PC-9 (cell line): ENCODE data around the gene AKR1E2. TPM values are rescaled to one million over a fixed set of nuclear protein-coding genes. Genes with fewer than 3 reads are reported as not detected.

Source experiments
- BruUV-seq: library from RNA; stranded (reverse); fragments of 400-500 nt; replicated peaks from 2 replicates; lab custom pipeline; 2021; lab: Mats Ljungman, UMichigan
- CTCF ChIA-PET: fragments of 300-600 bp; sonication (Branson Sonifier 250); formaldehyde crosslinking; loops from one replicate; lab custom pipeline; 2022; ENCODE audit warnings: antibody characterized with exemption; lab: Charles Lee
- POLR2A ChIA-PET: fragments of 300-600 bp; sonication (Branson Sonifier 250); formaldehyde crosslinking; loops from one replicate; lab custom pipeline; 2022; ENCODE audit warnings: antibody characterized with exemption; ENCODE audit not compliant: unreplicated experiment; lab: Charles Lee
- DNase-seq, 2 experiments: peaks; one replicate each; pipeline versions ENCODE4 v3.0.0 to v3.0.0-alpha.2; 2015 to 2022; ENCODE audit warnings: mixed read lengths in 1 of 2
- H2AFZ ChIP-seq: fragments of 200-600 bp; sonication (generic); 2 replicates; pipeline ENCODE4 v1.8.1; 2017; ENCODE audit warnings: antibody characterized with exemption
- H3F3A ChIP-seq: fragments of 200-600 bp; sonication (generic); 2 replicates; pipeline ENCODE4 v1.8.1; 2017; ENCODE audit warnings: antibody characterized with exemption, mild to moderate bottlenecking, low read depth; ENCODE audit not compliant: insufficient read depth
- H3K27ac ChIP-seq: fragments of 200-600 bp; sonication (generic); 2 replicates; pipeline ENCODE4 v1.6.1; 2016; ENCODE audit warnings: mixed run types
- H3K27me3 ChIP-seq: fragments of 200-600 bp; sonication (generic); 2 replicates; pipeline ENCODE4 v1.6.1; 2016; ENCODE audit warnings: low read depth, mixed run types; ENCODE audit not compliant: insufficient read depth
- H3K36me3 ChIP-seq: fragments of 200-600 bp; sonication (generic); 2 replicates; pipeline ENCODE4 v1.6.1; 2016; ENCODE audit warnings: low read depth, mixed run types
- H3K4me1 ChIP-seq: fragments of 200-600 bp; sonication (generic); replicated peaks from 2 replicates; pipeline ENCODE4 v1.6.1; 2016; ENCODE audit warnings: mixed run types; ENCODE audit not compliant: insufficient read depth
- H3K4me2 ChIP-seq: fragments of 200-600 bp; sonication (generic); 2 replicates; pipeline ENCODE4 v1.6.1; 2017; ENCODE audit warnings: mixed run types
- H3K4me3 ChIP-seq: fragments of 200-600 bp; sonication (generic); 2 replicates; pipeline ENCODE4 v1.6.1; 2016; ENCODE audit warnings: mixed run types
- H3K79me2 ChIP-seq: fragments of 200-600 bp; sonication (generic); 2 replicates; pipeline ENCODE4 v1.6.1; 2017; ENCODE audit warnings: low read depth, mixed run types
- H3K9me2 ChIP-seq: fragments of 200-600 bp; sonication (generic); 2 replicates; pipeline ENCODE4 v1.8.1; 2017; ENCODE audit warnings: mild to moderate bottlenecking; ENCODE audit not compliant: insufficient read depth
- H3K9me3 ChIP-seq: fragments of 200-600 bp; sonication (generic); 2 replicates; pipeline ENCODE4 v1.8.1; 2016; ENCODE audit warnings: low read depth; ENCODE audit not compliant: insufficient read depth
- H4K20me1 ChIP-seq: fragments of 200-600 bp; sonication (generic); 2 replicates; pipeline ENCODE4 v1.8.1; 2017; ENCODE audit not compliant: insufficient read depth
- EZH2 ChIP-seq: fragments of 200-600 bp; sonication (generic); IDR thresholded peaks from 2 replicates; pipeline ENCODE4 v1.8.0; 2017; ENCODE audit warnings: antibody characterized with exemption, low read depth
- intact Hi-C: fragments of 100-400 bp; cut with micrococcal nuclease; formaldehyde crosslinking; loops from one replicate; pipeline ENCODE4 v1.10.0; 2022; ENCODE audit not compliant: unreplicated experiment
- total RNA-seq: library from RNA; stranded (reverse); gene quantifications from 2 replicates; pipeline ENCODE4 v1.2.3, GENCODE V29; 2021
- TF ChIP-seq, protein P1 (sequence below): fragments of 200-600 bp; sonication (generic); conservative IDR thresholded peaks from 2 replicates; pipeline ENCODE4 v1.6.1; 2017; ENCODE audit warnings: mixed run types, antibody characterized with exemption, mild to moderate bottlenecking, moderate library complexity

Gene AKR1E2
- total RNA-seq, 1 experiment from 2014 or later = 1.9 TPM

DNA sequence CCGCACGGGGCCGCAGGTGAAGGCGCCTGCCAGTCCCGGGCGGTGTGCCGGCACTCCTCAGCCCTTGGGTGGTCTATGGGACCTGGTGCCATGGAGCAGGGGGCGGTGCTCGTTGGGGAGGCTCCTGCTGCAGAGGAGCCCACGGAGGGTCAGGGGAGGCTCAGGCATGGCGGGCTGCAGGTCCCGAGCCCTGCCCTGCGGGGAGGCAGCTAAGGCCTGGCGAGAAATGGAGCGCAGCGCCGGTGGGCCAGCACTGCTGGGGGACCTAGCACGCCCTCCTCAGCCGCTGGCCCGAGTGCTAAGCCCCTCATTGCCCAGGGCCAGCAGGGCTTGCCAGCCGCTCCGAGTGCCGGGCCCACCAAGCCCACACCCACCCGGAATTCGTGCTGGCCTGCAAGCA is 18.9 kb downstream of the AKR1E2 start:
- no peak for DNase-seq
- no peak overlapping the region for H2AFZ ChIP-seq
- peaks cover 36% of the 10 kb centered on the region for H3K4me1 ChIP-seq
- ChIA-PET POLR2A (no interaction called here), CTCF (no interaction called here)
- no TSS peak for BruUV-seq
- H3K27ac ChIP-seq = no peak overlapping the region
- H3K79me2 ChIP-seq = no peaks in the 10 kb centered on the region
- no peaks in the 10 kb centered on the region for H3K27me3 ChIP-seq
- H3K9me3 ChIP-seq = no peaks in the 10 kb centered on the region
- intact Hi-C loops = loop anchor here (5.0 kb wide), 2 partner anchors 602 to 702 kb away; no protein-coding TSS in a partner anchor
- peaks cover 20% of the 10 kb centered on the region for H3F3A ChIP-seq
- no peak overlapping the region for H3K4me2 ChIP-seq
- H3K4me3 ChIP-seq = no peak overlapping the region
- H3K9me2 ChIP-seq = no peaks in the 10 kb centered on the region
- H4K20me1 ChIP-seq = no peaks in the 10 kb centered on the region
- no peaks in the 10 kb centered on the region for H3K36me3 ChIP-seq
- TF ChIP-seq, protein P1, sequence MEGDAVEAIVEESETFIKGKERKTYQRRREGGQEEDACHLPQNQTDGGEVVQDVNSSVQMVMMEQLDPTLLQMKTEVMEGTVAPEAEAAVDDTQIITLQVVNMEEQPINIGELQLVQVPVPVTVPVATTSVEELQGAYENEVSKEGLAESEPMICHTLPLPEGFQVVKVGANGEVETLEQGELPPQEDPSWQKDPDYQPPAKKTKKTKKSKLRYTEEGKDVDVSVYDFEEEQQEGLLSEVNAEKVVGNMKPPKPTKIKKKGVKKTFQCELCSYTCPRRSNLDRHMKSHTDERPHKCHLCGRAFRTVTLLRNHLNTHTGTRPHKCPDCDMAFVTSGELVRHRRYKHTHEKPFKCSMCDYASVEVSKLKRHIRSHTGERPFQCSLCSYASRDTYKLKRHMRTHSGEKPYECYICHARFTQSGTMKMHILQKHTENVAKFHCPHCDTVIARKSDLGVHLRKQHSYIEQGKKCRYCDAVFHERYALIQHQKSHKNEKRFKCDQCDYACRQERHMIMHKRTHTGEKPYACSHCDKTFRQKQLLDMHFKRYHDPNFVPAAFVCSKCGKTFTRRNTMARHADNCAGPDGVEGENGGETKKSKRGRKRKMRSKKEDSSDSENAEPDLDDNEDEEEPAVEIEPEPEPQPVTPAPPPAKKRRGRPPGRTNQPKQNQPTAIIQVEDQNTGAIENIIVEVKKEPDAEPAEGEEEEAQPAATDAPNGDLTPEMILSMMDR = no peak
- TF ChIP-seq EZH2 = no peak

DNA sequence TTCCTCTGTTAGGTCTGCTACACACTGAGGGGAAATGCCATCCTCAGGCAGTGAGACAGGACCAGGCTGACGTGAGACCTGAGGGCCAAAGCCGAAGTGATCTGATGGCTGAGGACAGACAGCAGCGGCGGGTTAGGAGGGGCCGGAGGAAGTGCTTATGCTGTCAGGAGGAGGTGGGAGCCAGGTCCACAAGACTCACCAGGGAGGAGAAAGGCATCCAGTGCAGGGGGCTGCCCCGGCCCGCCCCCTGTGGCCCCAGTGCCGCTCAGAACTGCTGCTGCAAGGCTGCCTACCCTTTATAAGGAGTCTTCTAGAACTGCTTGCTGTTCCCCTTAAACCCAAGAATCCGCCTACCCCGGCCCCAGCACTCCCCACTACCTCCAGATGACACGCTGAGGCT is 19.8 kb downstream of the AKR1E2 start:
- H3K27ac ChIP-seq = 0 out of 2 replicates have a peak overlapping the region, but pooled peaks have one; percentile 88
- H3K79me2 ChIP-seq = no peaks in the 10 kb centered on the region
- H3K27me3 ChIP-seq = no peaks in the 10 kb centered on the region
- no peak for TF ChIP-seq EZH2
- TF ChIP-seq, protein P1 = no peak
- H3K36me3 ChIP-seq = no peaks in the 10 kb centered on the region
- H3K4me1 ChIP-seq = peaks cover 41% of the 10 kb centered on the region
- no peak overlapping the region for H3K4me2 ChIP-seq
- H2AFZ ChIP-seq = no peak overlapping the region
- peaks cover 20% of the 10 kb centered on the region for H3F3A ChIP-seq
- intact Hi-C loops = loop anchor here (5.0 kb wide), 2 partner anchors 602 to 702 kb away; no protein-coding TSS in a partner anchor
- ChIA-PET POLR2A (no interaction called here), CTCF (no interaction called here)
- no peak overlapping the region for H3K4me3 ChIP-seq
- no peaks in the 10 kb centered on the region for H3K9me2 ChIP-seq
- no peak for DNase-seq
- no TSS peak for BruUV-seq
- no peaks in the 10 kb centered on the region for H4K20me1 ChIP-seq
- no peaks in the 10 kb centered on the region for H3K9me3 ChIP-seq

DNA sequence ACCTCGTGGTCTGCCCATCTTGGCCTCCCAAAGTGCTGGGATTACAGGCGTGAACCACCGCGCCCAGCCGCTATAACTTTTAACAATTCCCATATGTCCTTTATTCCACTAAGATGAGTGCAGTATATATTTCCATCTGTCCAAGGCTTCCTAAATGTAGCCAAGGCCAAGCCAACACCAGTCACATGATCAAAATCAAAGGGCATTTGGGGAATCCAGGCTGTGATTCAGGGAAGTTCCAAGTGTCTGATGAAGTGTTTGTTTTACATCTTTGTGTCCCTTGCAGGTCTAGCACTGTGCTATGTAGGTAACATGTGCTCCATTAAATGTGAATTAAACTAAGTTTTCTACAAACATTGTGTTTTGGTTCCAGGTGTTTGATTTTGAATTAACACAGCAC is 20.8 kb downstream of the AKR1E2 start:
- peaks cover 20% of the 10 kb centered on the region for H3F3A ChIP-seq
- no peak overlapping the region for H3K4me3 ChIP-seq
- H3K9me3 ChIP-seq = no peaks in the 10 kb centered on the region
- ChIA-PET POLR2A (no interaction called here), CTCF (no interaction called here)
- H3K27me3 ChIP-seq = no peaks in the 10 kb centered on the region
- TF ChIP-seq, protein P1 = no peak
- TF ChIP-seq EZH2 = no peak
- H3K4me2 ChIP-seq = peak overlapping the region; percentile 45
- no peaks in the 10 kb centered on the region for H3K79me2 ChIP-seq
- BruUV-seq = no TSS peak
- DNase-seq = no peak
- H3K4me1 ChIP-seq = peaks cover 41% of the 10 kb centered on the region
- no peaks in the 10 kb centered on the region for H3K9me2 ChIP-seq
- no peaks in the 10 kb centered on the region for H4K20me1 ChIP-seq
- H2AFZ ChIP-seq = no peak overlapping the region
- peak overlapping the region; percentile 88 for H3K27ac ChIP-seq
- intact Hi-C loops = loop anchor here (1.0 to 5.0 kb wide), 3 partner anchors 30 to 701 kb away; no protein-coding TSS in a partner anchor
- H3K36me3 ChIP-seq = no peaks in the 10 kb centered on the region
